Measurements from ENCODE around the gene SDHA.

SDHA gene

GRCh38 chr5:217494-218456 lies at the start of gene SDHA, which contains the start of gene CCDC127:
Gene SDHA (plus strand): TSS chr5:218320. CDS start chr5:218356, 36 bp downstream.
Gene CCDC127 (minus strand): TSS chr5:218153. CDS start chr5:216849, 1,304 bp downstream.
- TF ChIP-seq, protein P1, sequence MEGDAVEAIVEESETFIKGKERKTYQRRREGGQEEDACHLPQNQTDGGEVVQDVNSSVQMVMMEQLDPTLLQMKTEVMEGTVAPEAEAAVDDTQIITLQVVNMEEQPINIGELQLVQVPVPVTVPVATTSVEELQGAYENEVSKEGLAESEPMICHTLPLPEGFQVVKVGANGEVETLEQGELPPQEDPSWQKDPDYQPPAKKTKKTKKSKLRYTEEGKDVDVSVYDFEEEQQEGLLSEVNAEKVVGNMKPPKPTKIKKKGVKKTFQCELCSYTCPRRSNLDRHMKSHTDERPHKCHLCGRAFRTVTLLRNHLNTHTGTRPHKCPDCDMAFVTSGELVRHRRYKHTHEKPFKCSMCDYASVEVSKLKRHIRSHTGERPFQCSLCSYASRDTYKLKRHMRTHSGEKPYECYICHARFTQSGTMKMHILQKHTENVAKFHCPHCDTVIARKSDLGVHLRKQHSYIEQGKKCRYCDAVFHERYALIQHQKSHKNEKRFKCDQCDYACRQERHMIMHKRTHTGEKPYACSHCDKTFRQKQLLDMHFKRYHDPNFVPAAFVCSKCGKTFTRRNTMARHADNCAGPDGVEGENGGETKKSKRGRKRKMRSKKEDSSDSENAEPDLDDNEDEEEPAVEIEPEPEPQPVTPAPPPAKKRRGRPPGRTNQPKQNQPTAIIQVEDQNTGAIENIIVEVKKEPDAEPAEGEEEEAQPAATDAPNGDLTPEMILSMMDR (IDR thresholded peaks at IDR 0.05; ENCODE audit: low read depth, low read length): peak; percentile 48
- DNase-seq (ENCODE audit: extremely low read depth, low read depth): peak; percentile 81

GRCh38 chr5:169071-169727 lies 48.9 kb upstream of the SDHA start:
- TF ChIP-seq, protein P1 (IDR thresholded peaks at IDR 0.05; ENCODE audit: low read depth, low read length): no peak
- DNase-seq (ENCODE audit: extremely low read depth, low read depth): no peak

DNA sequence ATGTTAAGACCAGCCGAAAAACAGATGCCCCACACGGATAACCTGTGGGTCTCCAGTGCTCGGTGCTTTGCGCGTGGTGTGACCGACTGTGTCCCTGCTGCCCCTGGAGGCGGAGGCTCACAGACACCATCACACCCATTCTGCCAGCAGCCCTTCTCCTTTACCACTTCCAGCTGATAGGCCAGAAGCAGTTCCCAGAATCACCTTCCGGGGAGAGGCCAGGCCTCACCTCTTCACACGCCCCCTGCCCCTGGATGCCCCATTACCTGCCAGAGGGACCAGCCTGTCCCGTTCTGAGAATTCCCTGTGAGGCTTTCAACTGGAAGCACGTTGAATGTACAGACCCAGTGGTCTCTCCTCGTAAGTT lies 48.4 kb upstream of the SDHA start:
- no peak for DNase-seq (ENCODE audit: extremely low read depth, low read depth)
- TF ChIP-seq, protein P1 (IDR thresholded peaks at IDR 0.05; ENCODE audit: low read depth, low read length): no peak

- DNase-seq (ENCODE audit: extremely low read depth, low read depth): no peak
- TF ChIP-seq, protein P1 (IDR thresholded peaks at IDR 0.05; ENCODE audit: low read depth, low read length): no peak
Measured at GRCh38 chr5:170971-171800, 46.9 kb upstream of the SDHA start.

GRCh38 chr5:171801-172331 lies 46.3 kb upstream of the SDHA start:
- no peak for DNase-seq (ENCODE audit: extremely low read depth, low read depth)
- TF ChIP-seq, protein P1 (IDR thresholded peaks at IDR 0.05; ENCODE audit: low read depth, low read length): no peak

GRCh38 chr5:172421-172820 lies 45.7 kb upstream of the SDHA start:
- TF ChIP-seq, protein P1 (IDR thresholded peaks at IDR 0.05; ENCODE audit: low read depth, low read length): no peak
- DNase-seq (ENCODE audit: extremely low read depth, low read depth): no peak
